Liver (tissue), 3 donors: ENCODE data around the gene SPTB.

ENCODE experiments used
- CTCF ChIP-seq: fragments of 150-350 bp; IDR thresholded peaks from 2 replicates; pipeline ENCODE4 v1.5.1; 2017; ENCODE audit warnings: improper control_type of control experiment, low read depth, low read length; ENCODE audit not compliant: missing input control
- FOXA2 ChIP-seq: IDR thresholded peaks from 2 replicates; pipeline ENCODE4 v1.6.1; 2016; ENCODE audit warnings: antibody characterized with exemption
- RAD21 ChIP-seq, 2 donors: IDR thresholded peaks; 2 replicates each; pipeline ENCODE4 v1.6.1; 2016; ENCODE audit warnings: antibody characterized with exemption in 2 of 2, mild to moderate bottlenecking in 2 of 2
- donor health status: healthy.
- donor health status: healthy.

GRCh38 chr14:64919215-64919614 is 39.5 kb upstream of the SPTB start:
- TF ChIP-seq CTCF (no peak), RAD21 (IDR thresholded peaks at IDR 0.05) (no peak), FOXA2 (no peak)
